Measurements from ENCODE around the gene ZC3H7A.

Gene ZC3H7A

DNA sequence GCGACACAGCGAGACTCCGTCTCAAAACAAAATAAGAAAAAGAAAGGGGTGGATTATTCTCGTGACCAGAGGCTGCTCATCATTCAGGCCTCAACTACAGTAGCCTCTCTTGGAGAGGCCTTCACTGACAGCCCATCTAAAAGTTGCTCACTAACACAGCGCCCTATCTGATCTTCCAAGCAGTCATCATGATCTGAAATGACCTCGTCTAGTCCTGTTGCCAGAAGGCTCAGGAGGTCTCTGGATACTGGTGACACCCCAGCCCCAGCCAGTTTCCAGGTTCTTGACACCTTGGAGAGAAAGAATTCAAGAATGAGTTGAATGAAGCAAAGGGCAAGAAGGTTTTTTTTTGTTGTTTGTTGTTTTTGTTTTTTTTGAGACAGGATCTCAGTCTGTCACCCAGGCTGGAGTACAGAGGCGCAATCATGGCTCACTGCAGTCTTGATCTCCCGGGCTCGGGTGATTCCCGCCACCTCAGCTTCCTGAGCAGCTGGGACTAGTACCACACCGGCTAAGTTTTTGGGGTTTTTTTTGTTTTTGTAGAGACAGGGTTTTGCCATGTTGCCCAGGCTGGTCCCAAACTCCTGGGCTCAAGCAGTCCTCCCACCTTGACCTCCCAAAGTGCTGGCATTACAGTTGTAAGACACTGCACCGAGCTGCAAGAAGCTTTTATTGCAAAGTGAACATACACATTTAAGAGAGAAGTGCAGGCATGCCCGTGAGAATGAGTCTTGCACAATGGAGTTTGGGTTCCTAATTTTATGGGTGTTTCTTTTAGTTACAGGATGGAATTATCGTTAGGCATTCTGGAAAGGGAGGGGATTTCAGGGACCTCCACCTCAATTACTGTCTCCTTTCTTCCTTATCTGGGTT is 2.7 kb upstream of the ZC3H7A start:
- no peak for DNase-seq (ENCODE audit: extremely low read depth, low read depth)
- TF ChIP-seq, protein P1, sequence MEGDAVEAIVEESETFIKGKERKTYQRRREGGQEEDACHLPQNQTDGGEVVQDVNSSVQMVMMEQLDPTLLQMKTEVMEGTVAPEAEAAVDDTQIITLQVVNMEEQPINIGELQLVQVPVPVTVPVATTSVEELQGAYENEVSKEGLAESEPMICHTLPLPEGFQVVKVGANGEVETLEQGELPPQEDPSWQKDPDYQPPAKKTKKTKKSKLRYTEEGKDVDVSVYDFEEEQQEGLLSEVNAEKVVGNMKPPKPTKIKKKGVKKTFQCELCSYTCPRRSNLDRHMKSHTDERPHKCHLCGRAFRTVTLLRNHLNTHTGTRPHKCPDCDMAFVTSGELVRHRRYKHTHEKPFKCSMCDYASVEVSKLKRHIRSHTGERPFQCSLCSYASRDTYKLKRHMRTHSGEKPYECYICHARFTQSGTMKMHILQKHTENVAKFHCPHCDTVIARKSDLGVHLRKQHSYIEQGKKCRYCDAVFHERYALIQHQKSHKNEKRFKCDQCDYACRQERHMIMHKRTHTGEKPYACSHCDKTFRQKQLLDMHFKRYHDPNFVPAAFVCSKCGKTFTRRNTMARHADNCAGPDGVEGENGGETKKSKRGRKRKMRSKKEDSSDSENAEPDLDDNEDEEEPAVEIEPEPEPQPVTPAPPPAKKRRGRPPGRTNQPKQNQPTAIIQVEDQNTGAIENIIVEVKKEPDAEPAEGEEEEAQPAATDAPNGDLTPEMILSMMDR (IDR thresholded peaks at IDR 0.05; ENCODE audit: low read depth, low read length, missing control alignments) = no peak
- no peak overlapping the region for H3K4me3 ChIP-seq (replicated peaks; ENCODE audit: low read depth, low read length)

DNA sequence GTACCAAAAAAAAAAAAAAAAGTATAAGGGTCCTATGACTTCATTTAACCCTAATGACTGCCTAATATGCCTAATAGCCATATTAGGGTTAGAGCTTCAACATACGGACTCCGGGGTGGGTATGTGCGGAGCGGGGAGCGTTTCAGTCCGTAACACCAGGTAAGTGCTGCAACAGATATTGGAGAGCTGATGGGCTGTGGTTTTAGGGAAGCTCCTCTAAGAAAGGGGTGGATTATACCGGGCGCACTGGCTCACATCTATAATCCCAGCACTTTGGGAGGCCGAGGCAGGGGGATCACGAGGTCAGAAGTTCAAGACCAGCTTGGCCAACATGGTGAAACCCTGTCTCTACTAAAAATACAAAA is 1.9 kb upstream of the ZC3H7A start:
- TF ChIP-seq, protein P1 (IDR thresholded peaks at IDR 0.05; ENCODE audit: low read depth, low read length, missing control alignments) = no peak
- peak overlapping the region; percentile 83; the same call in 1 of the 2 replicates for H3K4me3 ChIP-seq (replicated peaks; ENCODE audit: low read depth, low read length)

DNA sequence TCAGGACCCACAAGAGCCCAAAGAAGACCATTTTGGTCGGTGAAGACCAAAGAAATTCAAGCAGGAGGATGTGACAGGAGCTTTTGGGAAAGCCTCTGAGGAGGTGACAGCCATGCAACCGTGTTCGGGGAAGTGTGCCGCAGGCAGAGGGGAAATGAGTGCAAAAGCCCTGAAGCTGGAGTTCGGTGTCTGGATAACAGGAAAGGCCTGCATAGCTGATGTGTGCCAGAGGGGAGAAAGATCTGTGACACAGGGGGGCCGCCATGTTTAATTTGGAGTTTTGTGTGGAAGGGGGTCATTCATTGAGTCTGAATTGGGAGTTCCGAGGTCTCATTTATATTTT is 870 bp upstream of the ZC3H7A start:
- DNase-seq (ENCODE audit: extremely low read depth, low read depth) = no peak
- H3K4me3 ChIP-seq (replicated peaks; ENCODE audit: low read depth, low read length) = peak overlapping the region; percentile 83
- TF ChIP-seq, protein P1 (IDR thresholded peaks at IDR 0.05; ENCODE audit: low read depth, low read length, missing control alignments) = no peak

More for the DNA sequence above, 1.9 kb upstream of the ZC3H7A start:
- DNase-seq (ENCODE audit: extremely low read depth, low read depth) = no peak

DNA sequence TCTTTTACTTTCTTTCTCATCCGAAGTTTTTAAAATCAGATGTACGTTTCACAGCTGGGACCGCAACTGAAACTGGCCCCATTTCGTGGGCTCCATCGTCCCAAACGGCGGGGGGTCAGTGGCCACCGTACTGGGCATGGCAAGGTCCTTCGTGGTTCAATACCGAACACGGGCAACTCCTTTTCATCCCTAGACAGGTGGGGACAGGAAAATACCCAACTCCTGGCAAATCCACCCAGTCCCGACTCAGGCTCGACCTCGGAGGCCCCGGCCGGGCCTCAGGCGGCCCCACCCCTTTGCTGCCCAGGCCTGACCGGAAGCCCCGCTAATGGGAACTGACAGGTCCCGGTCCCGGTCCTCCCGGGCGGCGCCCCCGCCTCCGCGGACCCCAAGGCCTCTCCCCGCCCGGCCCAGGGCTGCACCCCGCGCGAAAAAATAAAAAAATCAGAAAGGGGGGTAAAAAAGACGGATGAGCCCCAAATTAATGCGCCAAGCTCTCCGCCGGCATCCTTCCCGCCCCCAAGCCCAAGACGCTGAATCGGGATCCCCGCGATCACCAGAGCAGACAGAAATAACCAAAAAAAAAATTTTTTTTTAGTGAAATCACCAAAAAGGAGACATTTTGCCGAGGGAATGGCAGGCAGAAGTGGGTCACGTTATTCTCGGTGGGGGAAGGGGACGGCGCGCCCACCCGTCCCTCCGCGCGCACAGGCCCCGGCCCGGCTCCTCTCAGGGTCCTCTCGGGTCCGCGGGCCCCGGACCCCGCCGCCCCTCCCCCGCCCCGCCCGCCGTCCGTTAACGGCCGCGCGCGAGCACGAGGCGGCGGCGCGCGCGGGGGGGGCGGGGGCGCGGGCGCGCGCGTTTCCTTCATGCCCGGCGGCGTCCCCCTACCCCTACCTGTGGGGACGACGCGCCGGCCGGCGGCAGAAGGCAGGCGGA is 562 bp downstream of the ZC3H7A start:
- no peak for DNase-seq (ENCODE audit: extremely low read depth, low read depth)
- TF ChIP-seq, protein P1 (IDR thresholded peaks at IDR 0.05; ENCODE audit: low read depth, low read length, missing control alignments) = no peak
- H3K4me3 ChIP-seq (replicated peaks; ENCODE audit: low read depth, low read length) = peak overlapping the region; percentile 94

DNA sequence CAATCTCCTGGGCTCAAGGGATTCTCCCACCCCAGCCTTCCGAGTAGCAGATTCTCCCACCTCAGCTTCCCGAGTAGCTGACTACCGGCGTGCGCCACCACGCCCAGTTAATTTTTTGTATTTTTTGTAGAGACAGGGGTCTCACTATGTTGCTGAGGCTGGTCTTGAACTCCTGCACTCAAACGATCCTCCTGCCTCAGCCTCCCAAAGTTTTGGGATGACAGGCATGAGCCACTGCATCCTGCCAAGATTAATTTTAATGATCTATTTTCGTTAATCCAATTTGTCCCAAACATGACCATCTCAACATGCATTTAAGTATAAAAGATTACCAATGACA is 1.2 kb downstream of the ZC3H7A start:
- TF ChIP-seq, protein P1 (IDR thresholded peaks at IDR 0.05; ENCODE audit: low read depth, low read length, missing control alignments) = no peak
- DNase-seq (ENCODE audit: extremely low read depth, low read depth) = no peak

DNA sequence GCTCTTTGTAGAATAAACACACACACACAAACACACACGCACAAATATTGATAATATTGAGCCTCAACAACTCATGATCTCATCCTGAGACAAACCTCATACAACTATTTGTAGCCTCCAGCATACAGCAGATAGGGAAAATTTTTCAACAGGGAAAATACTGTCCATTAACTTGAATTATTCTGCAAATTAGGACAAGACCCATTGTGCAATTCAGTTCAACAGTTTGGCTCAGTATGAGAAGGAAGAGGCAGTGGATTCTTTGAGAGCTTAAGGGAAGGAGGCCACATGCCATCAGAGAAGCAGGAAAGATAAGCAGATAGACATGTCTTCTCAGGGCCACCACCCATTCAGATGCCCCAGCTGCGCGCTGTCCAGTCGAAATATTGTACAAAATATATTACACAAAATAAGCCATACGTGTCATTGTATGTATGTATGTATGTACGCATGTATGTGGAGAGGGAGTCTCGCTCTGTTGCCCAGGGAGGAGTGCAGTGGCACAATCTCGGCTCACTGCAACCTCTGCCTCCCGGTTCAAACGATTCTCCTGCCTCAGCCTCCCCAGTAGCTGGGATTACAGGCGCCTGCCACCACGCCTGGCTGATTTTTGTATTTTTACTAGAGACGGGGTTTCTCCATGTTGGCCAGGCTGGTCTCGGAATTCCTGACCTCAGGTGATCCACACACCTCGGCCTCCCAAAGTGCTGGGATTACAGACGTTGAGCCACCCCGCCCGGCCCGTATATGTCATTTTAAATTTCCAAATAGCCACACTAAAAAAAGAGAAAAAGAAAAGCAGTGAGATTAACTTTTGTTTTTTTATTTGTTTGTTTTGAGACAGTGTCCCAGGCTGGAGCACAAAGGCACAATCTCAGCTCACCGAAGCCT is 1.8 kb downstream of the ZC3H7A start:
- TF ChIP-seq, protein P1 (IDR thresholded peaks at IDR 0.05; ENCODE audit: low read depth, low read length, missing control alignments) = no peak
- H3K4me3 ChIP-seq (replicated peaks; ENCODE audit: low read depth, low read length) = peak overlapping the region; percentile 94
- DNase-seq (ENCODE audit: extremely low read depth, low read depth) = no peak

More for the DNA sequence above, 1.2 kb downstream of the ZC3H7A start:
- peak overlapping the region; percentile 94 for H3K4me3 ChIP-seq (replicated peaks; ENCODE audit: low read depth, low read length)
